ENCODE measurements around the gene KIFC3.

Gene KIFC3

GRCh38 chr16:57825298-57826044, 23.2 kb upstream of the KIFC3 start:
- no peak for DNase-seq (ENCODE audit: low spot score)
- no peak for TF ChIP-seq CTCF (conservative IDR thresholded peaks at IDR 0.05; ENCODE audit: low read depth)
- CTCF ChIA-PET, result no interaction called here
- peak overlapping the region; percentile 91; the same call in 1 of the 2 replicates for H3K27ac ChIP-seq
- POLR2A ChIA-PET (ENCODE audit: low non-redundant PET), result no interaction called here

GRCh38 chr16:57824888-57825287, 22.6 kb upstream of the KIFC3 start:
- no peak for TF ChIP-seq CTCF (conservative IDR thresholded peaks at IDR 0.05; ENCODE audit: low read depth)
- DNase-seq (ENCODE audit: low spot score), result no peak
- H3K27ac ChIP-seq, result peak overlapping the region; percentile 91
- ChIA-PET POLR2A (ENCODE audit: low non-redundant PET) (no interaction called here), CTCF (no interaction called here)

GRCh38 chr16:57823836-57824235, 21.5 kb upstream of the KIFC3 start:
- no peak for TF ChIP-seq CTCF (conservative IDR thresholded peaks at IDR 0.05; ENCODE audit: low read depth)
- ChIA-PET POLR2A (ENCODE audit: low non-redundant PET) (no interaction called here), CTCF (interaction anchor here (0.6 kb wide), 1 partner anchor 247 kb away, joined by 3 read pairs; no protein-coding TSS in a partner anchor)
- H3K27ac ChIP-seq, result peak overlapping the region; percentile 91
- no peak for DNase-seq (ENCODE audit: low spot score)

- ChIA-PET CTCF (interaction anchor here (0.7 kb wide), 1 partner anchor 36 kb away, joined by 3 read pairs; no protein-coding TSS in a partner anchor), POLR2A (ENCODE audit: low non-redundant PET) (no interaction called here)
- no peak for TF ChIP-seq CTCF (conservative IDR thresholded peaks at IDR 0.05; ENCODE audit: low read depth)
- DNase-seq (ENCODE audit: low spot score), result no peak
- H3K27ac ChIP-seq, result no peak overlapping the region
Measured at GRCh38 chr16:57822856-57823255, 20.6 kb upstream of the KIFC3 start.

GRCh38 chr16:57822018-57822553, 19.8 kb upstream of the KIFC3 start:
- ChIA-PET CTCF (interaction anchor here (0.6 to 0.7 kb wide), 2 partner anchors 37 to 404 kb away, joined by 3 to 5 read pairs; no protein-coding TSS in a partner anchor), POLR2A (ENCODE audit: low non-redundant PET) (no interaction called here)
- no peak for TF ChIP-seq CTCF (conservative IDR thresholded peaks at IDR 0.05; ENCODE audit: low read depth)
- DNase-seq (ENCODE audit: low spot score), result no peak
- H3K27ac ChIP-seq, result no peak overlapping the region

GRCh38 chr16:57821149-57821971, 19.1 kb upstream of the KIFC3 start:
- no peak overlapping the region; the same call in 1 of the 2 replicates for H3K27ac ChIP-seq
- ChIA-PET POLR2A (ENCODE audit: low non-redundant PET) (no interaction called here), CTCF (interaction anchor here (0.6 to 1.2 kb wide), 3 partner anchors 26 to 403 kb away, joined by 3 to 6 read pairs (median 5); no protein-coding TSS in a partner anchor)
- no peak for DNase-seq (ENCODE audit: low spot score)
- TF ChIP-seq CTCF (conservative IDR thresholded peaks at IDR 0.05; ENCODE audit: low read depth), result no peak
